ENCODE results near the gene VIL1. TPM values are rescaled to one million over a fixed set of nuclear protein-coding genes. Genes with fewer than 3 reads are reported as not detected.

The VIL1 gene
- total and polyA plus RNA-seq, 2 of the 13 experiments (the other 11 are each of a cell fraction or from before 2014, with no cell fraction given): 287 to 301 TPM

DNA sequence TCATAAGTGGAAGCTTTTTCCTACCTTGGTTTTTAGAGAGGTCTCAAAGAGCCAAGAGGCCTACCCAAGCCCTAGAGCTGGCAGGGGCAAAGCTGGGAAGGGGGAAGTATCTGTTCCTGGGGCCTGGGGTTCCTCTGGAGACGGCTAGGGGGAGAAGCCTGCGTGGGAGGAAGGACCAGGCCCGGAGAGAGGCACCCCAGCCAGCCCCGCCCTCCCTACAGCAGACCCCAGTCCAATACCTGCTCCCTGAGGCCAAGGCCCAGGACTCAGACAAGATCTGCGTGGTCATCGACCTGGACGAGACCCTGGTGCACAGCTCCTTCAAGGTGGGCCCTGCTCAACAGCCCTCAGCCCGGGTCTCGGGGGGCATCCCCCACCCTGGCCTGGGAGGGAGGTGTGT lies 17.0 kb upstream of the VIL1 start (continued):
- peak; percentile 6; the same call in 1 of the 2 replicates for TF ChIP-seq MTA1 (CRISPR knock-in tag; IDR thresholded peaks at IDR 0.05; ENCODE audit: borderline replicate concordance)
- no peak for TF ChIP-seq IRF2 (CRISPR knock-in tag; IDR thresholded peaks at IDR 0.05)
- TF ChIP-seq FIP1L1 (IDR thresholded peaks at IDR 0.05; ENCODE audit: borderline replicate concordance, insufficient read depth, low read depth, low read length): no peak
- TF ChIP-seq, protein P1, sequence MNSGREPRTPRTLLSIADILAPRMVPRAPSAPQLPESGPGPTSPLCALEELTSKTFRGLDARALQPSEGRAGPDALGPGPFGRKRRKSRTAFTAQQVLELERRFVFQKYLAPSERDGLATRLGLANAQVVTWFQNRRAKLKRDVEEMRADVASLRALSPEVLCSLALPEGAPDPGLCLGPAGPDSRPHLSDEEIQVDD (CRISPR knock-in tag; IDR thresholded peaks at IDR 0.05; ENCODE audit: borderline replicate concordance): no peak
- TF ChIP-seq, protein P2, sequence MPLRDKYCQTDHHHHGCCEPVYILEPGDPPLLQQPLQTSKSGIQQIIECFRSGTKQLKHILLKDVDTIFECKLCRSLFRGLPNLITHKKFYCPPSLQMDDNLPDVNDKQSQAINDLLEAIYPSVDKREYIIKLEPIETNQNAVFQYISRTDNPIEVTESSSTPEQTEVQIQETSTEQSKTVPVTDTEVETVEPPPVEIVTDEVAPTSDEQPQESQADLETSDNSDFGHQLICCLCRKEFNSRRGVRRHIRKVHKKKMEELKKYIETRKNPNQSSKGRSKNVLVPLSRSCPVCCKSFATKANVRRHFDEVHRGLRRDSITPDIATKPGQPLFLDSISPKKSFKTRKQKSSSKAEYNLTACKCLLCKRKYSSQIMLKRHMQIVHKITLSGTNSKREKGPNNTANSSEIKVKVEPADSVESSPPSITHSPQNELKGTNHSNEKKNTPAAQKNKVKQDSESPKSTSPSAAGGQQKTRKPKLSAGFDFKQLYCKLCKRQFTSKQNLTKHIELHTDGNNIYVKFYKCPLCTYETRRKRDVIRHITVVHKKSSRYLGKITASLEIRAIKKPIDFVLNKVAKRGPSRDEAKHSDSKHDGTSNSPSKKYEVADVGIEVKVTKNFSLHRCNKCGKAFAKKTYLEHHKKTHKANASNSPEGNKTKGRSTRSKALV (CRISPR knock-in tag; IDR thresholded peaks at IDR 0.05): no peak
- 0 out of 2 replicates have a peak, but pooled peaks have one; percentile 21 for TF ChIP-seq ARNT2 (CRISPR knock-in tag; IDR thresholded peaks at IDR 0.05; ENCODE audit: low read depth)
- TF ChIP-seq PAX8 (CRISPR knock-in tag; IDR thresholded peaks at IDR 0.05; ENCODE audit: borderline replicate concordance): no peak
- TF ChIP-seq, protein P3, sequence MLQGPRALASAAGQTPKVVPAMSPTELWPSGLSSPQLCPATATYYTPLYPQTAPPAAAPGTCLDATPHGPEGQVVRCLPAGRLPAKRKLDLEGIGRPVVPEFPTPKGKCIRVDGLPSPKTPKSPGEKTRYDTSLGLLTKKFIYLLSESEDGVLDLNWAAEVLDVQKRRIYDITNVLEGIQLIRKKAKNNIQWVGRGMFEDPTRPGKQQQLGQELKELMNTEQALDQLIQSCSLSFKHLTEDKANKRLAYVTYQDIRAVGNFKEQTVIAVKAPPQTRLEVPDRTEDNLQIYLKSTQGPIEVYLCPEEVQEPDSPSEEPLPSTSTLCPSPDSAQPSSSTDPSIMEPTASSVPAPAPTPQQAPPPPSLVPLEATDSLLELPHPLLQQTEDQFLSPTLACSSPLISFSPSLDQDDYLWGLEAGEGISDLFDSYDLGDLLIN (CRISPR knock-in tag; IDR thresholded peaks at IDR 0.05; ENCODE audit: borderline replicate concordance): no peak
- TF ChIP-seq IKZF4 (CRISPR knock-in tag; IDR thresholded peaks at IDR 0.05; ENCODE audit: borderline replicate concordance, low read depth, not compliant biosample characterization): peak; percentile 63
- no peak for TF ChIP-seq JUN (CRISPR knock-in tag; IDR thresholded peaks at IDR 0.05)
- no peak for TF ChIP-seq ZBTB21 (CRISPR knock-in tag; IDR thresholded peaks at IDR 0.05)
- TF ChIP-seq, protein P4, sequence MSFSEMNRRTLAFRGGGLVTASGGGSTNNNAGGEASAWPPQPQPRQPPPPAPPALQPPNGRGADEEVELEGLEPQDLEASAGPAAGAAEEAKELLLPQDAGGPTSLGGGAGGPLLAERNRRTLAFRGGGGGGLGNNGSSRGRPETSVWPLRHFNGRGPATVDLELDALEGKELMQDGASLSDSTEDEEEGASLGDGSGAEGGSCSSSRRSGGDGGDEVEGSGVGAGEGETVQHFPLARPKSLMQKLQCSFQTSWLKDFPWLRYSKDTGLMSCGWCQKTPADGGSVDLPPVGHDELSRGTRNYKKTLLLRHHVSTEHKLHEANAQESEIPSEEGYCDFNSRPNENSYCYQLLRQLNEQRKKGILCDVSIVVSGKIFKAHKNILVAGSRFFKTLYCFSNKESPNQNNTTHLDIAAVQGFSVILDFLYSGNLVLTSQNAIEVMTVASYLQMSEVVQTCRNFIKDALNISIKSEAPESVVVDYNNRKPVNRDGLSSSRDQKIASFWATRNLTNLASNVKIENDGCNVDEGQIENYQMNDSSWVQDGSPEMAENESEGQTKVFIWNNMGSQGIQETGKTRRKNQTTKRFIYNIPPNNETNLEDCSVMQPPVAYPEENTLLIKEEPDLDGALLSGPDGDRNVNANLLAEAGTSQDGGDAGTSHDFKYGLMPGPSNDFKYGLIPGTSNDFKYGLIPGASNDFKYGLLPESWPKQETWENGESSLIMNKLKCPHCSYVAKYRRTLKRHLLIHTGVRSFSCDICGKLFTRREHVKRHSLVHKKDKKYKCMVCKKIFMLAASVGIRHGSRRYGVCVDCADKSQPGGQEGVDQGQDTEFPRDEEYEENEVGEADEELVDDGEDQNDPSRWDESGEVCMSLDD (CRISPR knock-in tag; IDR thresholded peaks at IDR 0.05; ENCODE audit: borderline replicate concordance): no peak
- TF ChIP-seq, protein P5, sequence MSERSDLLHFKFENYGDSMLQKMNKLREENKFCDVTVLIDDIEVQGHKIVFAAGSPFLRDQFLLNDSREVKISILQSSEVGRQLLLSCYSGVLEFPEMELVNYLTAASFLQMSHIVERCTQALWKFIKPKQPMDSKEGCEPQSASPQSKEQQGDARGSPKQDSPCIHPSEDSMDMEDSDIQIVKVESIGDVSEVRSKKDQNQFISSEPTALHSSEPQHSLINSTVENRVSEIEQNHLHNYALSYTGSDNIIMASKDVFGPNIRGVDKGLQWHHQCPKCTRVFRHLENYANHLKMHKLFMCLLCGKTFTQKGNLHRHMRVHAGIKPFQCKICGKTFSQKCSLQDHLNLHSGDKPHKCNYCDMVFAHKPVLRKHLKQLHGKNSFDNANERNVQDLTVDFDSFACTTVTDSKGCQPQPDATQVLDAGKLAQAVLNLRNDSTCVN (CRISPR knock-in tag; IDR thresholded peaks at IDR 0.05; ENCODE audit: borderline replicate concordance): no peak
- peak; percentile 72; the same call in 1 of the 2 replicates for TF ChIP-seq NFIB (CRISPR knock-in tag; IDR thresholded peaks at IDR 0.05; ENCODE audit: borderline replicate concordance)
- no peak for TF ChIP-seq ZFP62 (CRISPR knock-in tag; IDR thresholded peaks at IDR 0.05)
- no peak for TF ChIP-seq ZNF264 (CRISPR knock-in tag; IDR thresholded peaks at IDR 0.05)
- TF ChIP-seq, protein P6, sequence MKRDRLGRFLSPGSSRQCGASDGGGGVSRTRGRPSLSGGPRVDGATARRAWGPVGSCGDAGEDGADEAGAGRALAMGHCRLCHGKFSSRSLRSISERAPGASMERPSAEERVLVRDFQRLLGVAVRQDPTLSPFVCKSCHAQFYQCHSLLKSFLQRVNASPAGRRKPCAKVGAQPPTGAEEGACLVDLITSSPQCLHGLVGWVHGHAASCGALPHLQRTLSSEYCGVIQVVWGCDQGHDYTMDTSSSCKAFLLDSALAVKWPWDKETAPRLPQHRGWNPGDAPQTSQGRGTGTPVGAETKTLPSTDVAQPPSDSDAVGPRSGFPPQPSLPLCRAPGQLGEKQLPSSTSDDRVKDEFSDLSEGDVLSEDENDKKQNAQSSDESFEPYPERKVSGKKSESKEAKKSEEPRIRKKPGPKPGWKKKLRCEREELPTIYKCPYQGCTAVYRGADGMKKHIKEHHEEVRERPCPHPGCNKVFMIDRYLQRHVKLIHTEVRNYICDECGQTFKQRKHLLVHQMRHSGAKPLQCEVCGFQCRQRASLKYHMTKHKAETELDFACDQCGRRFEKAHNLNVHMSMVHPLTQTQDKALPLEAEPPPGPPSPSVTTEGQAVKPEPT (CRISPR knock-in tag; IDR thresholded peaks at IDR 0.05; ENCODE audit: low read depth): no peak
- no peak for TF ChIP-seq TP53 (CRISPR knock-in tag; conservative IDR thresholded peaks at IDR 0.05)
- no peak for TF ChIP-seq ZFAT (CRISPR knock-in tag; conservative IDR thresholded peaks at IDR 0.05)
- TF ChIP-seq SP4 (CRISPR knock-in tag; IDR thresholded peaks at IDR 0.05): no peak

All from HepG2 (cell line).